ENCODE data around the gene SMC5.
"Not testable (repeated sequence)": the region's sequence is repeated elsewhere in the genome, so short reads cannot be mapped to it uniquely, and the experiment has no call there.

Gene SMC5

DNA sequence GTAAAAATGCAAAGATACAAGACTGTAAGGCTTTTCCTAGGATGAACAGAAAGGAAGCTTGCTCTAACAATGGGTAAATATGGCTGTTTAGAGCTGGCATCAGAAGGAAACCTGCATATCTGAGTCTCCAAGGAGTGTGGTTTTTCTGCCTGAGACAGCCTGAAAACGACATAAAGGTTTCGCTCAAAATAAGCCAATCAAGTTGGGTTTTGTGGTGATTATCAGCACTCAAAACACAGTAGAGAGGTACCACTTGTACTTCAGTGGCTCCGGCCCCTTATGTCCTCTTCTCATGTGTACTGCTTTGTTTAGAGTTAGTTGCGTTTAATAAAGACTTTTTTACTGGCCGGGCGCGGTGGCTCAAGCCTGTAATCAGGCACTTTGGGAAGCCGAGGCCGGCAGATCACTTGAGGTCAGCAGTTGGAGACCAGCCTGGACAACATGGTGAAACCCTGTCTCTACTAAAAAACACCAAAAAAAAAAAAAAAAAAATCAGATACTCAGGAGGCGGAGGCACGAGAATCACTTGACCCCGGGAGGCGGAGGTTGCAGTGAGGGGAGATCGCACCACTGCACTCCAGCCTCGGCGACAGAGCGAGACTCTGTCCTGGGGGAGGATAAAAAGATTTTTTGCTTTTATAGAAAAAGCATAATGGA, 116.3 kb downstream of the SMC5 start:
- DNase-seq, result no peak

DNA sequence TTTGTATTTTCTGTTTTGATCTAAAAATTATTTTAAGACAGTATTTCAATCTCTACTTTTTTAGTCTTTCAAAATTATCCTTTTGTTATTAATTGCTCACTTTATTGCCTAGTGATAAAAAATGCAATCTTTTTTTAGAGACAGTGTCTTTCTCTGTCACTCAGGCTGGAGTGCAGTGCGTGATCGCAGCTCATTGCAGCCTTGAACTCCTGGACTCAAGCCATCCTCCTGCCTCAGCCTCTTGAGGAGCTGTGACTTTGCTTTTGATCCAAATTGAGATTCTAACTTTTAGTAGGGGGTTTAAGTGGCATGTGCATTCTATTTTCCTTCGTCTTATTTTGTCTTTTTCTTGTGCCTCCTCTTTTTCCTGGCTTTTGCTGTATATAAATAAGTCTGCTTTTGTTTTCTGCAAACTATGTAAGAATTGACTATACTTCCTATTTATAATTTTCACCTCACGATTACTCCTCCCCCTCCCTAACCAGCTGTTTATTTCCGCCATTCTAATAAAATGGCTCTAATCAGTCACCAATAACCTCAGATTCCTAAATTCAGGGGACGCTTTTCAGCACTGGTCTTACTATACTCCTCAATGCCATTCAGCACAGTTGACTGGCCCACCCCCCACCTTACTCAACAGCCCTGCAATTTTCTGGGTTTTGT, 123.4 kb downstream of the SMC5 start:
- no peak for DNase-seq

DNA sequence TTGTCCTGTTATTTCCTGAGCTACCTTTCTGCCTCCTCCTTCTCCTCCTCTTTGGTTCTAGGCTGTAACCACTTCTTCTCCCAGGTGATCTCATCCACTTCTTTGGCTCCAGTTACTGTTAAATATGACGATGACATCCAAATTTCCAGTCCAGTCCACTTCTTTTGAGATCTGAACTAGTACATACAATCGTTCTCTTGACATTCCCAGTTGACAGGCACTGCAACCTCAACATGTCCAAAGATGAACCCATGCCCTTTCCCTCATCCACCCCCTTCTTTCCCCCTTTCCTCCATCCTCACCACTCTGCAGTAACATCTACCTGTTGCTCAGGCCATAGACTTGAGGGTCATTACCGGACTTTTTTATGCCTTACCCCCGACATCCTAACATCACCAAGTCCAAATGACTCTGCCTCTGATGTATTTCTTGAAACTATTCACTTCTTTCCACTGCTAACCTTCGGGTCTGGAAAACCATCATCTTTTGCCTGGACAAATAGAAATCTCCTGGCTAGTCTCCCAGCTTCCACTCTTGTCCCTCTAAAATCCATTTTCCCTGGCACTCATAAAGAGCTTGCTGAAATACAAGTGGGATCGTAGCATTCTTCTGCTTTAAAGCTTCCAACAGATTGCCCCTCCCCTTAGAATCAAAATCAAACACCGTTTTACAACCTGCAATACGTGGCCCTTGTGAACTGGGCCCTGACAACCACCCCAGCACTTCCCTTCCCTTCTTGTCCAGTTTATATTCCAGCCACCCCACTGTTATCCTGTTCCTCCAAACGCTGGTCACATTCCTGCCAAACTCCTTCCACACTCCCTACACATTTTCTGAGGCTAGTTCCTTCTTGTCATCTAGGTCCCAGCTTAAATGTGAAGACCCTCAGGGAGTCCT, 124.2 kb downstream of the SMC5 start:
- DNase-seq, result no peak

DNA sequence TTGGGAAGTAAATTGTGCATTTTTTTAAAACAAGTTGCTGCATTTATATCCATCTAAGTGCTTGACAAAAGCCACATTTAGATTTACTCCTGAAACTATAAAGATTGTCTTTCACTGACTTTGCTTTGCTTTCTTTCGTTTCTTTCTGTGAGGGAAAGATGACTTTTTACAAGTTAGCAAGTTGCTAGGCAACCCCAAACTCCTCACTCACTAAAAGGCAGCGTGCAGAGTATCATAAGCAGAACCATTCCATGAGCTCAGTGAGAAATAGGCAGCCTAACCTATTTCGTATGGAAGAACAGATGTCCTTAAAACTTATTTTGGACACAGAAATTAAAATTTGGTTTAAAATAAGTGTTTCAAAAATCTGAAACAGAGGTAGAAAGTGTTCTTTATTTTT, 126.6 kb downstream of the SMC5 start:
- DNase-seq, result no peak

DNA sequence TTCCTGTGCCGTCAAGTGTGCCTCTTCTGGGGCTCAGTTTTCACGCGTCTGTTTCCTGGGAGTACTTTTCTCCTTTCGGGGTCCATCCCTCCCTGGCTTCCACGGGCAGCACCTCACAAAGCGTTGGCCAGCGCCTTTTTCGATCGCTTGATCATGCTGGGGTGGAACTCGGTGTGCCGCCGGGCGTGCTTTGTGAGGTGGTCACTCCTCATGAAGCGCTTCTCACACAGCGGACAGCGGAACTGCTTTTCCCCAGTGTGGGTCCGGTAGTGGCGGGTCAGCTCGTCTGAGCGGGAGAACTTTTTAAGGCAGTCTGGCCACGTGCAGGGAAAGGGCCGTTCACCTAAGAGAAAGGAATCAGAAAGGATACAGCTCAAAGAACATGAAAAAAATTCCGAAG, 128.9 kb downstream of the SMC5 start:
- DNase-seq, result no peak

DNA sequence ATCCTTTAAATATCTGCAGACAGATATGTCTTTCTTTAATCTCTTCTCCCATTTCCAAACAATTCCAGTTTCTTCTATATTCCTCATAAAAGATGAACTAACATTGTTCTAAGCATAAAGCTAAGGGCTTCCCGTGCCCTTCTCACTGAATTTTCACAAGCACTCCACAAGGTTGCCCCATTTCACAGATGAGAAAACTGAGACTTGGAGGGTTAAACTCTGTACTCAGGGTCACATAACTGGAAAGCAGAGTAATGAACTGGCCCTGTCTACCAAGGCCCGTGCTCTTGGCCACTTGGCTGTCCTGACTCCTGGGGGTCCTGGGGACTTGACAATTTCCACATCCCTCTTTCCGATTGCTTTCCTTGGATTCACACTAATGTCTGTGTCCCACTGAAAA, 130.4 kb downstream of the SMC5 start:
- no peak for DNase-seq

DNA sequence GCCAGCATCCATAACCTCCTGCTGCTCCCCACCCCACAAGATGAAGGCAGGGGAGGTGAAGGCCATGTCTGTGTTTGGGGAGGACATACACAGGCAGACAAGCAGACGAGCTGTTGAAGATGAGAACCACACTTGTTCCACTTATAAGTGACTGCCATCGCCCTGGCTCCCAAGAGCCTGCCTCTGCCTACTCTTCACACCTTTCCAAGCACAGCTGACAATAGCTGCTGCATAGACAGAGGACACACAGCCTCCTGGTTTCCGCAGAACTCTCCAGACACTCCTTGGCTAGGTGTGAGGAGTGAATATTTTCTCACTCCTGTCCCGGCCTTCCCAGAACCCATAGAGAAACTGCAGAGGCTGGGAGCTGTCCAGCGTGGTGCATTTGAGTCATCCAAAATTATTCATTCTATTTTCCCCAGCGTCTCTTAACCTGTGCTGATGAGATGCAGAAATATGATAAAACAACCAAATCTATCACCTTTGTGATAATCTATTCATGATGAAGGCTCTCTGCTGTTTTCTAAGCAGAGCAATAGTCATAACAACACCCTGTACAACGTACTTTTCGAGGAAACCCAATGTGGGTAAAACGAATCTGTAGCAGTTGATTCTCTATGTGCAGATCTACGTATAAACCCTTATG, 131.0 kb downstream of the SMC5 start:
- DNase-seq, result no peak

DNA sequence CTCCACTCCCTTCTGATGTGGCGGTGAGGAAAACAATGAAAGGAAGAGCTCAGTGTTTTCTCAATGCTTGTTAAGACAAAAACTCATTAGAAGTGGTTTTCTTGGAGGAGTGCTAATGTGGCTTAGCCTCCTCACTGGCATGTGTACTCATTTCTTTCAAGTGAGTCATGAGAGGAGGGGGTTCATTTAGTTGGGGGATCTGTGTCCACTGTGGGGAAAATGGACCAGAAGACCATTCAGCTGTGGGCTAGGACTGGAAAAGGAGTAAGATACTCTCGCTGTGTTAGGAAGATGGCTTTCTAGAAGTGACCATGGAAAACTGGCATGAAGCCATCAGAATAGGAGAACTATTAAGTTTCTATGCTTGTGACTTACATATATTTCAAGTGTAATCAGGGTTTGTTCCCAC, 132.2 kb downstream of the SMC5 start:
- DNase-seq, result no peak

DNA sequence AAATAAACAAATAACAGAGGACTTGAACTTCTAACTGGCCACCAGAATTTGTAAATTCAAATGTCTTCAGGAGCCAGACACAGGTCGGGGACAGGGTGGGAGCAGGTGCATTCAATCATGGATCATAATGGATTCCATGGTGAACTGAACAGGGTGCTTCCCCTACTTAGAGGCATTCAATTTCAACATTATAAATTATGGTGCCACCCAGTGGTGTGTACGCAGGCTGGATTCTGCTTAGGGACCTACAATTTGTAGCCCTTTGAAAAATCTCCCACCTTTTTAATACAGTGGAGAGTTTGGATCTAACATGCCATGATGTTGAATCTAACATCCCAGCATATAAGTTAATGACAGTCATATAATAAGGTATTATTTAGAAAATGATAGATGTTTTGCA, 133.4 kb downstream of the SMC5 start:
- DNase-seq, result no peak

DNA sequence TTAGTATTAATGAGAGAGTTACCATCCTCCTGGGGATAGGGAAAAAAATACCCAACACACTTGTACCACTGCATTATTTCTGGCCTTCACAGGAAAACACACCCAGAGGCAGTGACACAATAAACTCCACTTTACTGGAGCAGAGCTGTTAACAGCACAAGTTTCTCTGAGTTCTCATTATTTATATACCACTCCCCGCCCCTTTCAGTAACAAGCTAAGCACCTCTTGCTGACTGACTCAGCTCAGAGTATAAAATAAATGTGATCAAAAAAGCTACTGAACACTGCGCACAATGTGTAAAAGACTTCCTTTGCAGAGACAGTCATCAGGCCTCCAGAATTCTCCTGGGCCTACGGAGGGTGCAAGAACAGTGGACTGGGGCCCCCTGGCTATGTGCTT, 134.1 kb downstream of the SMC5 start:
- DNase-seq, result no peak

DNA sequence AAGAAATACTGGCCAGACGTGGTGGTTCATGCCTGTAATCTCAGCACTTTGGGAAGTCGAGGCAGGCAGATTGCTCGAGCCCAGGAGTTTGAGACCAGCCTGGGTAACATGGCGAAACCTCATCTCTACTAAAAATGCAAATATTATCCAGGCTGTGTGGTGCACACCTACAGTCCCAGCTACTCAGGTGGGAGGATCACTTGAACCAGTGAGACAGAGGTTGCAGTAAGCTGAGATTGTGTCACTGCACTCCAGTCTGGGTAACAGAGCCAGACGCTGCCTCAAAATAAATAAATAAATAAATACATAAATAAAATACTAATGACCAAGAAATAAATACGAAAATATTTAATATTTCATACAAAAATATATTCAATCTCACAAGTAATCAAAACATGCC, 136.9 kb downstream of the SMC5 start:
- no peak for DNase-seq

DNA sequence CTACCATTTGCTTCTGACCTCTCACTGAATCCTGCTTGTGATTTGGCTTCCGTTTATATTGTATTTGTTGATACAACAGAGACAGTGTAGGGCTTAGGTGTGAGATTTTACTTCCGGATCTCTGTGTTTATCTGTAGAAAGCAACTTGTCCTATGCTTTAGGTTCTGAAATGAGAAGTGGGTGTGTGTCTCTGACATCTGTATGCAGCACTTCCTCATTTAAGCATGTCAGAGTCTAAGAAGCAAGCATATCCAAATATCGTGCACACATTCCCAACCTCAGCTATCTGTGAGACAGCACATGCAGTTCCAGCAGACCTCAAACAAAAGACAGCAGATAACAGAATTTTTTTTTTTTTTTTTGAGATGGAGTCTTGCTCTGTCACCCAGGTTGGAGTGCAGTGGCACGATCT, 139.4 kb downstream of the SMC5 start:
- DNase-seq, result no peak

DNA sequence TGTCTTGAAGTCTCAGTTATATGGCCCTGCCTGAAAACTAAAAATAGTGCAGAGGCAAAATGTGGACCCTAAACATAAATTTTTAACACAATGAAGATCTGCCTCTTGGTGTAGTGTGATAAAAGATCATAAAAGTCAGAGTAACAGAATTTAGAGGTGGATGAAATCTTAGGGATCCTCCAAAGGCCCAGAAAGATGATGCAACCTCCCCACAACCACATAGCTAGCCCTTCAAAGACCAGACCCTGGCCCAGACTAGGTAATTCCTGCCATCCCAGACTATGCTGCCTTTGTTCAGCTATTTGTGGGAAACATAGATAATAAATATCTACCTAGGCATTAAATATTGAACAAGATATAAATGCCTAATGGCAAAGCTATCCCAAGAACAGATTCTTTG, 140.4 kb downstream of the SMC5 start:
- no peak for DNase-seq

DNA sequence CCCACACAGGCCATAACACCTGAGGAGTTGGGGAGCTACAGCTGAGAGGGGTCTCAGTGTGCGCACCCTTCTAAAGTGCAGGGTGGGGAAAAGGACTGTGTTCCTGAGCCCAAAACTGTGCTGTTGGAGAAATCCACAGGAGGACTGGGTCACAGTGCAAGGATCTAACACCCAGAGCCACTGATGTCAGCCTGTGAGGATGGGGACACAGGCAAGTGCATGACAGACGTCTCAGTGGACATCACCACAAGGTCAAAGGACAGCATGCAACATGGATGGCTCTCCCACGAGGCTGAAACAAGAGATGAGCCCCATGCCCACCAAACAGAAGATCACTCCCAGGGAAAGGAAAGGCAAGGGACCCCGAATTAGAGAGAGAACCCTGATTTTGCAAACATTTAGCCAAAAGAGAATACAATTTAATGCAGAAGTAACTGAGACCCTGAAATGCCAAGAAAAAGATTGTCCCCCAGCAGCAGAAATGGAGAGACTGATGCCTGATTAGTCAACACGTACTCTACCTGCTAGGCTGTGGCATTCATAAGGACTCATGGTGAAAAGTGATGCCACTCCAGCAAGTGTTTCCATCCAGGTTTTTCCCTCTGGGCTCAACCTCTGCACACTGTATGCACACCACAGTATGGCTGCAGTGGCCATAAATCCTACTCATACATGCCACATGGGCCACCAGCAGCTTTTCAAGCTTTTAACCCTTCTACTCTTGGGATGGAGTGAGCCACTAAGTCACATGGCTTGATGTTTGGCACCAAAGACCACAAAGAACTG, 141.5 kb downstream of the SMC5 start:
- DNase-seq, result no peak

DNA sequence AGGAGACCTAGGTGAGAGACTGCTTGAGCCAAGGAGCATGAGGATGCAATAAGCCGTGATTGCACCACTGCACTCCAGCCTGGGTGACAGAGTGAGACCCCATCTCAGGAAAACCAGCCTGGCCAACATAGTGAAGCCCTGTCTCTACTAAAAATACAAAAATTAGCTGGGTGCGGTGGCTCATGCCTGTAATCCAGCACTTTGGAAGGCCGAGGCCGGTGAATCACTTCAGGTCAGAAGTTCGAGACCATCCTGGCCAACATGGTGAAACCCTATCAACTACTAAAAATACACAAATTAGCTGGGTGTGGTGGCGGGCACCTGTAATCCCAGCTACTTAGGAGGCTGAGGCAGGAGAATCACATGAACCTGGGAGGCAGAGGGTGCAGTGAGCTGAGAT, 142.5 kb downstream of the SMC5 start:
- not testable (repeated sequence) for DNase-seq

DNA sequence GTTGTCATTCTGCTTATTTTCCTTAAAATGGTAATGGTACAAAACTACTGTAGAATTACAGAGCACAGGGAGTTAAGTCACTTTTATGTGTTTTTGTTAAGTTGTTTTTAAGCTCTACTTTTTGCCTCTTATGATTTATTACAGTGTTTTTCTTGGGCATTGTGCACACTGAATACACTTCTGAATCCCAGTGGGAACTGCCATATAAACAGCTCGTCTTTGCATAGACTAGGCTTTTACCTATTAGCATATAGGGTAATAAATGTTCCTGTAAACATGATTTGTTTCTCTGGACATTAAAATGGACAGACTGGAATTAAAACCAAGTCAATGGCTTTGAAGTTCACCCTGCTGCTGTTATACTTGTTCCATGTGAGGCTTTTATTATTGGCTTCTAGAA, 143.4 kb downstream of the SMC5 start:
- no peak for DNase-seq

DNA sequence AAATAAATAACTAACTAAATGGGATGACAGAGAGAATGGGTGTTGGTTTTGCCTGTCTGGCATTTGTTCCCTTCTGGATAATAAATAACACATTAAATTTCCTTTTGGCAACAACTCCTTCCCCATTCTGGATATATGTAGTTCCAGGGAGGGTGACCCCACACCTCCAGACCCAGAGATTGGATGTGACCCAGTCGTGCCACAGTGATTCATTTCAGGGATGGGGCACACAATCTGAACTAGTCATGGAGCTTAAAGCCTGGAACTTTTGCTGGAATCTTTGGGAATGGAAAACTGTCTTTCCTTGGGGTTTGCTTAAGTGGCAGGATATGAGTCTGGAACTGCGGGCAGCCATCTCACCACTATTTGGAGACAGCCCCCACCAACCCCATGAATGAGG, 144.4 kb downstream of the SMC5 start:
- no peak for DNase-seq

DNA sequence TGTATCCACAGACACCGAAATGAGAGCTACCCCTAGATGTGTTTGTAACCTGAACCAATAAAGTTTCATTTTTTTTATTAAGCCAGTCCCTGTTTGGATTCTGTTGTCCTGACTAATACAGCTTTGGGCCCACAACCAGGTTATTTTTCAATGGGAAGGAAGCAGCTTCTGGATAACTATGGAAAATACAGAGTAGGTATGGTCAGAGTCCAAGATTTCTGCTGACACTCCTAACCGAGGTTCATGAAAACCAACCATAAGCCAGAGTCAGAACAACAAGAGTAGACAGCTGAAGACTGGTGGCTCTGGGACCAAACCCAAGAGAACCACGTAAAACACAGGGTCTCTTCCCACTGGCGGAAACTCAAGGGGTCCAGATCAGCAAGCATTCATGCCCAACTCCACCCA, 144.8 kb downstream of the SMC5 start:
- DNase-seq, result no peak

DNA sequence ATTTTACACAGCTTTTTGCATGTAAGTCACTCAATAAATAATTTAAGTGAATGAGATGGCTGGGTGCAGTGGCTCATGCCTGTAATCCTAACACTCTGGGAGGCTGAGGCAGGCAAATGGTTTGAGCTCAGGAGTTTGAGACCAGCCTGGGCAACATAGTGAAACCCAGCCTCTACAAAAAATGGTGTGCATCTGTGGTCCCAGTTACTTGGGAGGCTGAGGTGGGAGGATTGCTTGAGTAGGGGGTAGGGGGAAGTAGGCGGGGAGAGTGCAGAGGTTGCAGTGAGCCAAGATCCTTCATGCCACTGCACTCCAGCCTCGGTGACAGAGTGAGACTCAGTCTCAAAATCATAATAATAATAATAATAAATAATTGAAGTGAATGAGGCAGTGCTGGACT, 145.5 kb downstream of the SMC5 start:
- DNase-seq, result no peak
